ENCODE data around the gene TPP1.

TPP1 gene

DNA sequence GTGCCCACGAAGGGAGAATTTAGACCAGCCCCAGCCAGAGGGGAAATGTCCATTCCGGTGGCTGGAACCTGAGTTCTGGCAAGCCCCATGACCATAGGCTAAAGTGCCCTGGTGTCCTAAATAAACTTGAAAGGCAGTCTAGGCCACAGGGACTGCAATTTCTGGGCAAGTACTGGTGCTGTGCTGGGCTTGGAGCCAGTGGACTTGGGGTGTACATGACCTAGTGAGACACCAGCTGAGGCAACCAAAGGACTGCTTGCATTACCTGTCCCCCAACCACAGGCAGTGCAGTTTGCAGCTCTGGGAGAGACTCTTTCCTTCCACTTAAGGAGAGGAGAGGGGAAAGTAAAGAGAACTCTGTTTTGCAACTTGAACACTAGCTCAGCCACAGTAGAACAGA is 39.5 kb downstream of the TPP1 start:
- H3K27ac Mint-ChIP-seq, result no peak overlapping the region

DNA sequence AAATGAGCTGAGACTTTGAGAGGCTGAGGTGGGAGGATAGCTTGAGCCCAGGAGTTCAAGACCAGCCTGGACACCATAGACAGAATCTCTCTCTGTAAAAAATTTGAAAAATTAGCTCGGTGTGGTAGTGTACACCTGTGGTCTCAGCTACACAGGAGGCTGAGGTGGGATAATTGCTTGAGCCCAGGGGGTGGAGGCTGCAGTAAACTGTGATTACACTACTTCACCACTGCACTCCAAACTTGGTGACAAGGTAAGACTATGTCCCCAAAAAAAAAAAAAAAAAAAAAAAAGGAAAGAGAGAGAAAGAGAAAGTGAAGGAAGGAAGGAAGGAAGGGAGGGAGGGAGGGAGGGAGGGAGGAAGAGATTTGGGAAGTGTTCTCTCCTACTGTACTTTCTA is 41.1 kb downstream of the TPP1 start:
- Mint-ChIP-seq H3K27ac (no peak overlapping the region), H3K36me3 (ENCODE audit: low read depth) (peaks cover 44% of the 10 kb centered on the region), H3K9me3 (peaks cover 4% of the 10 kb centered on the region), H3K27me3 (no peaks in the 10 kb centered on the region), H3K4me1 (ENCODE audit: low read depth) (peaks cover 5% of the 10 kb centered on the region), H3K4me3 (no peak overlapping the region)
- no peak for DNase-seq

More for the DNA sequence above, 39.5 kb downstream of the TPP1 start:
- Mint-ChIP-seq H3K4me3 (no peak overlapping the region), H3K27me3 (no peaks in the 10 kb centered on the region), H3K4me1 (ENCODE audit: low read depth) (peaks cover 5% of the 10 kb centered on the region), H3K9me3 (peaks cover 14% of the 10 kb centered on the region), H3K36me3 (ENCODE audit: low read depth) (peaks cover 58% of the 10 kb centered on the region)
- DNase-seq, result no peak

GRCh38 chr11:6576471-6577373 is 42.5 kb downstream of the TPP1 start:
- no peak overlapping the region for H3K4me3 Mint-ChIP-seq
- no peak overlapping the region for H3K27ac Mint-ChIP-seq
- peaks cover 42% of the 10 kb centered on the region for H3K36me3 Mint-ChIP-seq (ENCODE audit: low read depth)
- no peaks in the 10 kb centered on the region for H3K27me3 Mint-ChIP-seq
- DNase-seq, result no peak
- peaks cover 5% of the 10 kb centered on the region for H3K4me1 Mint-ChIP-seq (ENCODE audit: low read depth)
- H3K9me3 Mint-ChIP-seq, result no peaks in the 10 kb centered on the region

DNA sequence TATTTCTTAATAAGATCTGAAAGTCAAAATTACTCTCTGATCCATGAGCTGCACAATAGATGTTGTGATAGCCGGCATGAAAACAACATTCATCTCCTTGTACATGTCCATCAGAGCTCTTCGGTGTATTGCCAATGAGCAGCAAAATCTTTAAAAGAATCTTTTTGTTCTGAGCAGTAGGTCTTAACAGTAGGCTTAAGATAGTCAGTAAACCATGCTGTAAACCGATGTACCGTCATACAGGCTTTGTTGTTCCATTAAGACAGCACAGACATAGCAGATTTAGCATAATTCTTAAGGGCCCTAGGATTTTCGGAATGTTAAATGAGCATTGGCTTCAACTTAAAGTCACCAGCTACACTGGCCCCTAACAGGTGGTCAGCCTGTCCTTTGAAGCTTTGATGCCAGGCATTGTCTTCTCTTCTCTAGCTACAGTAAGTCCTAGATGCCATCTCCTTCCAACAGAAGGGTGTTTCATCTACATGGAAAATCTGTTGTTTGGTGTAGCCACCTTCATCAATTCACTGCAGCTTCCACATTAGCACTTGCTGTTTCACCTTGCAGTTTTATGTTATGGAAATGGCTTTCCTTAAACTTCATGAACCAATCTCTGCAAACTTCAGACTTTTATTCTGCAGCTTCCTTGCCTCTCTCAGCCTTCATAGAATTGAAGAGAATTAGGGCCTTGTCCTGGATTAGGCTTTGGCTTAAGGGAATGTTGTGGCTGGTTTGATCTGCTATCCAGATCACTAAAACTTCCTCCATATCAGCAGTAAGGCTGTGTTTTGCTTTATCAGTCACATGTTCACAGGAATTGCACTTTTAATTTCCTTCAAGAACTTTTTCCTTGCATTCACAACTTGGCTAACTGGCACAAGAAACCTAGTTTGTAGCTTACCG is 44.2 kb downstream of the TPP1 start:
- Mint-ChIP-seq H3K4me3 (no peak overlapping the region), H3K27me3 (no peaks in the 10 kb centered on the region), H3K9me3 (no peaks in the 10 kb centered on the region), H3K27ac (no peak overlapping the region), H3K4me1 (ENCODE audit: low read depth) (peaks cover 5% of the 10 kb centered on the region), H3K36me3 (ENCODE audit: low read depth) (peaks cover 36% of the 10 kb centered on the region)
- no peak for DNase-seq

GRCh38 chr11:6572215-6572614 is 47.0 kb downstream of the TPP1 start:
- Mint-ChIP-seq H3K27me3 (no peaks in the 10 kb centered on the region), H3K4me1 (ENCODE audit: low read depth) (peaks cover 5% of the 10 kb centered on the region), H3K4me3 (no peak overlapping the region), H3K36me3 (ENCODE audit: low read depth) (peaks cover 36% of the 10 kb centered on the region), H3K27ac (no peak overlapping the region), H3K9me3 (no peaks in the 10 kb centered on the region)
- DNase-seq, result no peak

GRCh38 chr11:6571434-6572008 is 47.7 kb downstream of the TPP1 start:
- H3K27ac Mint-ChIP-seq, result no peak overlapping the region
- no peaks in the 10 kb centered on the region for H3K9me3 Mint-ChIP-seq
- H3K4me1 Mint-ChIP-seq (ENCODE audit: low read depth), result peaks cover 5% of the 10 kb centered on the region
- no peak overlapping the region for H3K4me3 Mint-ChIP-seq
- peaks cover 37% of the 10 kb centered on the region for H3K36me3 Mint-ChIP-seq (ENCODE audit: low read depth)
- DNase-seq, result no peak
- no peaks in the 10 kb centered on the region for H3K27me3 Mint-ChIP-seq

DNA sequence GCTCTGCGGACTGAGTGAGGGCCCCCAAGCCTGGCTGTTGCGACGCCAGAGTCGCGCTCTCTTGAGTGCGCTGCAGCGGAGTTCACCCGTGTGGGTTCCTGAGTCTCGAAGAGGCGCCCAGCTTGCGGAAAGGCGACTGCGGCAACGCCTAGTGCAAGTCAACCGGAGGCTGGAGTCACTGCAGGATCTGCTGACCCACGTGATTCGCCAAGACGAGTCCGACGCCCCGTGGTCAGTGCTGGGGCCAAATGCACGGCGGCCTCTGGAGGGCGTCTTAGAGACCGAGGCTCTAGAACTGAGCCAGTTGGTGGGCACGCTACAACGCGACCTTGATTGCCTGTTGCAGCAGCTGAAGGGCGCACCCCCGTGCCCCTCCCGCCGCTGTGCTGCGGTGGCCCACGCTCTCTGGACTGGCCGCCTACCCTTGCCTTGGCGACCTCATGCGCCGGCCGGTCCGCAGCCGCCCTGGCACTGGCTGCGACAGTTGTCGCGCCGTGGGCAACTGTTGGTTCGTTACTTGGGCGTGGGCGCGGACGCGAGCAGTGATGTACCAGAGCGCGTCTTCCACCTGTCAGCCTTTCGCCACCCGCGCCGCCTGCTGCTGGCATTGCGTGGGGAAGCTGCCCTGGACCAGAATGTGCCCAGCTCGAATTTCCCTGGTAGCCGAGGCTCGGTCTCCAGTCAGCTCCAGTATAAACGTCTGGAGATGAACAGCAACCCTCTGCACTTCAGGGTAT is 48.4 kb downstream of the TPP1 start:
- no peak overlapping the region for H3K27ac Mint-ChIP-seq
- DNase-seq, result no peak
- H3K4me3 Mint-ChIP-seq, result no peak overlapping the region
- H3K36me3 Mint-ChIP-seq (ENCODE audit: low read depth), result peaks cover 35% of the 10 kb centered on the region
- peaks cover 5% of the 10 kb centered on the region for H3K4me1 Mint-ChIP-seq (ENCODE audit: low read depth)
- H3K9me3 Mint-ChIP-seq, result no peaks in the 10 kb centered on the region
- H3K27me3 Mint-ChIP-seq, result no peaks in the 10 kb centered on the region

- no peak for DNase-seq
- Mint-ChIP-seq H3K27ac (no peak overlapping the region), H3K27me3 (no peaks in the 10 kb centered on the region), H3K36me3 (ENCODE audit: low read depth) (peaks cover 35% of the 10 kb centered on the region), H3K4me3 (no peak overlapping the region), H3K4me1 (ENCODE audit: low read depth) (no peaks in the 10 kb centered on the region), H3K9me3 (no peaks in the 10 kb centered on the region)
Observed at GRCh38 chr11:6569706-6570105, 49.5 kb downstream of the TPP1 start.

DNA sequence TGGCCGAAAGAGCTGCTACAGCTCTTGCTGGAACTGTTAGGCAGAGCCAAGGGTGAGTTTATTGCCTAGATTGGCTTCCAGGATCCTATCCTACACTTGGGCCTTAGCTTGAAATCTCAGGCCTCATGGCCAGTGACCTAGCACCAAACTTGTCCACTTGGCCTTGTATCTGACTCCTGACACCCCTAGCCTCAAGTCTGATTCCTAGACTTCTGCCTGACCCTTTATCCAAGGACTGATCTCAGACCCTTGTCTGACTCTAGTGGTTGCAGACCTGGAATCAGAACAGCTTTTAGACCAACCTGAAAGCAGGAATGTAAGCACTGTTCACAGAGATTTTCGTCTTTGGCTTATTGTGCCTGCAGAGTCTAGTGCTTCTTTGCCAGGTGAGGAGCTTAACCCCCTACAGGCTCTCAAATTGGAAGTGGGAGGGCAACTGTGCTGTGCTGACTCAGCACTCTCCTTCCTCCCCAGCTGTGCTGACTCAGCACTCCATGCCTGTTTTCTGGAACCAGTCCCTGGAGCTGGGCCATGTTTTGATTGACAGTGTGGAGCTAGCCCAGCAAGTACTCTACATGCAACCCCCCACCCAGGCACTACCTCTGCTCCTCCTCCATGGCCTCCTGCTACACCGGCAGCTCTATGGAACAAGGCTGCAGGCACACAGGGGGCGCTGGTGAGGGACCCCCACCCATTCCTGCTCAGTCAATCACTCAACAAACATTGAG is 50.9 kb downstream of the TPP1 start:
- no peaks in the 10 kb centered on the region for H3K9me3 Mint-ChIP-seq

DNA sequence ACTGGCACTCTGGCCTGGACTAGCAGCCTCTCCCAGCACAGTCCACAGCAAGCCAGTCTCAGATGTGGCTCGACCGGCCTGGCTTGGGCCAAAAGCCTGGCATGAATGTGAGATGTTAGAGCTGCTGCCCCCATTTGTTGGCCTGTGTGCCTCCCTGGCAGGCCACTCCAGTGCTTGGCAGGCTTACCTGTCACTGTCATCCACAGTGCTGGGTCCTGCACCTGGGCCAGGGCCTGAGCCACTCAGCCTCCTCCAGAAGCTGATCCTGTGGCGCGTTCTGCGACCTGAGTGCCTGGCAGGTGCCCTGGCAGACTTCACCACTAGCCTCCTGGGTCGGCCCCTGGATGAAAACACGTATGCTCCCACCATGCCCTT is 51.9 kb downstream of the TPP1 start:
- Mint-ChIP-seq H3K4me3 (no peak overlapping the region), H3K27me3 (no peaks in the 10 kb centered on the region), H3K9me3 (no peaks in the 10 kb centered on the region), H3K36me3 (ENCODE audit: low read depth) (peaks cover 28% of the 10 kb centered on the region), H3K4me1 (ENCODE audit: low read depth) (no peaks in the 10 kb centered on the region), H3K27ac (no peak overlapping the region)
- DNase-seq, result no peak

More for the DNA sequence above, 50.9 kb downstream of the TPP1 start:
- H3K4me1 Mint-ChIP-seq (ENCODE audit: low read depth), result no peaks in the 10 kb centered on the region
- DNase-seq, result no peak
- no peaks in the 10 kb centered on the region for H3K27me3 Mint-ChIP-seq
- H3K27ac Mint-ChIP-seq, result peak overlapping the region; percentile 32
- no peak overlapping the region for H3K4me3 Mint-ChIP-seq
- peaks cover 36% of the 10 kb centered on the region for H3K36me3 Mint-ChIP-seq (ENCODE audit: low read depth)

GRCh38 chr11:6566704-6567370 is 52.4 kb downstream of the TPP1 start:
- Mint-ChIP-seq H3K4me3 (no peak overlapping the region), H3K4me1 (ENCODE audit: low read depth) (no peaks in the 10 kb centered on the region), H3K27me3 (no peaks in the 10 kb centered on the region)

GRCh38 chr11:6565988-6566703 is 53.1 kb downstream of the TPP1 start:
- Mint-ChIP-seq H3K9me3 (no peaks in the 10 kb centered on the region), H3K27ac (no peak overlapping the region), H3K27me3 (no peaks in the 10 kb centered on the region), H3K36me3 (ENCODE audit: low read depth) (peaks cover 20% of the 10 kb centered on the region), H3K4me1 (ENCODE audit: low read depth) (no peaks in the 10 kb centered on the region), H3K4me3 (no peak overlapping the region)
- DNase-seq, result no peak

More at GRCh38 chr11:6566704-6567370, 52.4 kb downstream of the TPP1 start:
- DNase-seq, result no peak
- peaks cover 24% of the 10 kb centered on the region for H3K36me3 Mint-ChIP-seq (ENCODE audit: low read depth)
- H3K9me3 Mint-ChIP-seq, result no peaks in the 10 kb centered on the region
- H3K27ac Mint-ChIP-seq, result no peak overlapping the region

- Mint-ChIP-seq H3K27ac (no peak overlapping the region), H3K4me1 (ENCODE audit: low read depth) (no peaks in the 10 kb centered on the region), H3K27me3 (no peaks in the 10 kb centered on the region), H3K36me3 (ENCODE audit: low read depth) (peaks cover 19% of the 10 kb centered on the region), H3K4me3 (no peak overlapping the region), H3K9me3 (no peaks in the 10 kb centered on the region)
- DNase-seq, result no peak
Observed at GRCh38 chr11:6565325-6565724, 53.9 kb downstream of the TPP1 start.

Measured in activated T-cell treated with anti-CD3 and anti-CD28 coated beads, Interleukin-2, amount 50 U/mL, for 24 hours (primary cell).